NCI-H128 (cell line): ENCODE results near the gene SLC6A11.

ENCODE experiments used
- DNase-seq: peaks from one replicate; lab custom pipeline; 2025; ENCODE audit not compliant: unreplicated experiment; lab: John Stamatoyannopoulos, UW

Gene SLC6A11

GRCh38 chr3:10883478-10884234 lies 67.6 kb downstream of the SLC6A11 start:
- DNase-seq = no peak

GRCh38 chr3:10887015-10887414 lies 71.0 kb downstream of the SLC6A11 start:
- DNase-seq = no peak

- DNase-seq = no peak
Measured at GRCh38 chr3:10888518-10889090, 72.6 kb downstream of the SLC6A11 start.

GRCh38 chr3:10889206-10889960 lies 73.4 kb downstream of the SLC6A11 start:
- DNase-seq = no peak

- DNase-seq = no peak
Measured at GRCh38 chr3:10890665-10891064, 74.6 kb downstream of the SLC6A11 start.

GRCh38 chr3:10892622-10893021 lies 76.6 kb downstream of the SLC6A11 start:
- no peak for DNase-seq

- DNase-seq = no peak
Measured at GRCh38 chr3:10901296-10901945, 85.4 kb downstream of the SLC6A11 start.

- DNase-seq = no peak
Measured at GRCh38 chr3:10907262-10907661, 91.2 kb downstream of the SLC6A11 start.

GRCh38 chr3:10910367-10910766 lies 94.3 kb downstream of the SLC6A11 start:
- no peak for DNase-seq

GRCh38 chr3:10911350-10912002 lies 95.4 kb downstream of the SLC6A11 start:
- DNase-seq = no peak

- DNase-seq = no peak
Measured at GRCh38 chr3:10912786-10913185, 96.8 kb downstream of the SLC6A11 start.

- DNase-seq = no peak
Measured at GRCh38 chr3:10915376-10915775, 99.3 kb downstream of the SLC6A11 start.

- DNase-seq = no peak
Measured at GRCh38 chr3:10917176-10917575, 101.1 kb downstream of the SLC6A11 start.

- no peak for DNase-seq
Measured at GRCh38 chr3:10918011-10918410, 102.0 kb downstream of the SLC6A11 start.

GRCh38 chr3:10919636-10920035 lies 103.6 kb downstream of the SLC6A11 start:
- no peak for DNase-seq

- DNase-seq = no peak
Measured at GRCh38 chr3:10925436-10926255, 109.6 kb downstream of the SLC6A11 start.

GRCh38 chr3:10926256-10926810 lies 110.3 kb downstream of the SLC6A11 start:
- DNase-seq = no peak

- no peak for DNase-seq
Measured at GRCh38 chr3:10926811-10927521, 110.9 kb downstream of the SLC6A11 start.

GRCh38 chr3:10927551-10927950 lies 111.5 kb downstream of the SLC6A11 start:
- no peak for DNase-seq
